Skeletal muscle tissue (tissue), 4 donors: ENCODE data around the gene ADAMTSL2. TPM values are rescaled to one million over a fixed set of nuclear protein-coding genes. Genes with fewer than 3 reads are reported as not detected.

ENCODE experiments used
- H3K27ac ChIP-seq: one replicate; pipeline ENCODE4 v1.7.0; 2013; ENCODE audit warnings: mild to moderate bottlenecking, low read depth, low read length, inconsistent platforms
- H3K27me3 ChIP-seq, 3 donors: one replicate each; pipeline ENCODE4 v1.7.0; 2013; ENCODE audit warnings: low read length in 3 of 3; ENCODE audit not compliant: control insufficient read depth in 3 of 3, insufficient read depth in 3 of 3
- H3K36me3 ChIP-seq, 3 donors: one replicate each; pipeline ENCODE4 v1.7.0; 2013; ENCODE audit warnings: low read length in 3 of 3; ENCODE audit not compliant: control insufficient read depth in 3 of 3, insufficient read depth in 3 of 3
- H3K4me1 ChIP-seq, 3 donors: one replicate each; pipeline ENCODE4 v1.7.0; 2013; ENCODE audit warnings: low read length in 3 of 3, mild to moderate bottlenecking in 3 of 3; ENCODE audit not compliant: control insufficient read depth in 3 of 3, insufficient read depth in 3 of 3
- H3K4me3 ChIP-seq, 3 donors: one replicate each; pipeline ENCODE4 v1.7.0; 2013; ENCODE audit warnings: low read length in 3 of 3
- H3K9ac ChIP-seq, 3 donors: one replicate each; pipeline ENCODE4 v1.7.0; 2013; ENCODE audit warnings: low read length in 3 of 3, mild to moderate bottlenecking in 3 of 3, moderate library complexity in 2 of 3, low read depth in 1 of 3
- H3K9me3 ChIP-seq, 3 donors: one replicate each; pipeline ENCODE4 v1.7.0; 2013; ENCODE audit warnings: low read length in 3 of 3; ENCODE audit not compliant: control insufficient read depth in 3 of 3
- total RNA-seq: library from RNA; depleted of rRNA; stranded (reverse); fragments of >200 nt; gene quantifications from one replicate; pipeline ENCODE4 v1.2.3, GENCODE V29; 2014
- donor health status: Osteomylitis.

Gene ADAMTSL2
- total RNA-seq, 1 donor from 2014 or later = 4.7 TPM

DNA sequence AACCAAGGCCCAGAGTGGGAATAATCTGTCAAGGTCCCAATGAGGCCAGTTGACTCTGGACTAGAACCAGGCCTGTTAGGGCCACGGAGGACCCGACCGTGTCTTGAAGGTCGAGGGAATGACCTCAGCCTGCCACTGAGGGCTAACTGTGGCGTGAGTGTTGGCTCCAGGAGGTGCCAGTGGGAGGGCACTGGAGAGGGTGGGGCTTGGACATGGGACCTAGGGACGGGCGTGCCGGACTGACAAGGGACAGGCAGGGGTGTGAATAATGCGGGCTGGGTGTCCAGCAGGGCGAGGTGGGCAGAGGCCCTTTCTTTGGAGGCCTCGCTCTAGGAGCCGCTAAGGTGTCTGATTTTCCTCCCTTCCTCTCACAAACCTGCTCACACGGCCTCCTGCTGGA, 7.5 kb downstream of the ADAMTSL2 start:
- peaks cover 29 to 32% (median 31%) of the 10 kb centered on the region in 3 donors for H3K4me1 ChIP-seq
- H3K27me3 ChIP-seq = peaks cover 3 to 23% (median 20%) of the 10 kb centered on the region in 3 donors
- peaks cover 0 to 5% (median 0%) of the 10 kb centered on the region in 3 donors for H3K36me3 ChIP-seq

DNA sequence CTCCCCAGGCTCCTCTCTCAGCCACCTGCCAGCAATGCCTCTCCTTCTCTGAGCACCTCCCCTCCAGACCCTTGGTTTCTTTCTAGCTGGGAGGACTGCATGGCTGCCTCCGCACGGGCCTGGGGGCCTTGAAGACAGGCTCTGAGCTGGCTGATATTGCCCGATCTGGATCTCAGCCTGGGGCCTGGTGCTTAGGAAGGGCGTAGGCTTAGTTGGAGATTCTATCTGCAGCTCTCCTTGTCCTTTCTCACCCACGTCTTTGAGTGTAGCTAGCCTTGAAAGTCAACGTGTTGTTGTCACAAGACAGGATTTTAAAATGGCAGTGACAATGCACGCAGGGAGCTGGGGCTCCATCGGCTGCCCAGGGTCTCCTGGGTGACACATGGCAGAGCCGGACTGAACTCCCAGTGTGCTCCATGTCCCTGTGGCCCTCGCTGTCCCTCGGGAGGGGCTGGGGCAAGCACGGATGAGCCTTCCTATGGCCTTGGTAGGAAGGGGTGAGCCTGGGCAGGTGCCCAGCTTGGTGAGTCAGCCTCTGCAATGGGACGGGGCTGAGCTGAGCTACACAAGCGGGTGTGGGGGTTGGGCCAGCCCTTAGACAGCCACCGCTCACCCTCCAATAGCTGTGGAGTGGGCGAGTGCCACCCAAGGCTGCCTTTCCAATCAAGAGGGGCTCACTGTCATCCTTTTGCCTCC, 9.4 kb downstream of the ADAMTSL2 start:
- no peak overlapping the region for H3K27ac ChIP-seq
- no peak overlapping the region for H3K9ac ChIP-seq
- H3K9me3 ChIP-seq = no peaks in the 10 kb centered on the region
- peaks cover 0 to 18% (median 10%) of the 10 kb centered on the region in 3 donors for H3K27me3 ChIP-seq
- H3K4me1 ChIP-seq = peaks cover 26 to 27% (median 27%) of the 10 kb centered on the region in 3 donors
- H3K4me3 ChIP-seq = no peak overlapping the region
- peaks cover 0 to 5% (median 0%) of the 10 kb centered on the region in 3 donors for H3K36me3 ChIP-seq

More for the DNA sequence above, 7.5 kb downstream of the ADAMTSL2 start:
- Histone ChIP-seq H3K9me3 (no peaks in the 10 kb centered on the region), H3K4me3 (no peak overlapping the region), H3K9ac (no peak overlapping the region), H3K27ac (no peak overlapping the region)

DNA sequence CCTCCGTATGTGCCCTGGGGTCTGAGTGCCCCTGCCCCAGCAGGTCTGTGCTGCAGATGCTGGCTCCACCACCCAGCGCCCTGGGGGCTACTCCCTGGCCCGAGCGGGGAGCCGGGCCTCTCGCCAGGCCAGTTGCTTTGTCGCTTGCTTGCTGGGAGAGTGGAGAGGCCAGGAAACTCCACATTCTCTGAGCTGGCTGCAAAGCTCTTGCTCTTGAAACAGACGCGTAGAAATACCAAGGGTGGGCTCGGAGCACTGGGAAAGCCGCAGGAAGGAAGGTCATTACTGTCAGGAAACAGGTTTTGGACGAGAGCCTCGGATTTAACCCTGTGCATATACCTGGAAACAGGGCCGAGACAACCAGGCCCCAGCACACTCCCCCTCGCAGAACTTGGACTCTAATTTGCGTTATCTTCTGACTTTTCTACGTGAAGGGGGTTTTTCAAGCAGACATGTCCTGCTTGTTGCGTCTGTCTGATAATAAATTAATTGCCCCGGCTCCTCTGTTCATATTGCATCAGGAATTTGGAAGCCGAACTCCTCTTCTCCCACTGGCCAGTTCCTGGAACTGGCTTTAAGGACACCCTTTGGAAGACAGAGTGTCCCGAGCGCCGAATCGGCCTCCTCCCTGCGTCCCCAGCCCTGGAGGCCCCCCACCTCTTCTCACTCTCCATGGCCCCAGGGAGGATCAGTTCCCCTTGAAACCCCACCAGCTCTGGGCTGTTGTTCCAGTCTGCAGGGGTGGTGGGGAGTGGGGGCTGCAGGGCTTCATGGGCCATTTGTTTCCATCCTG, 11.2 kb downstream of the ADAMTSL2 start:
- peak overlapping the region in 1 of 3 donors; percentile 33 for H3K9ac ChIP-seq
- no peak overlapping the region for H3K27ac ChIP-seq
- H3K27me3 ChIP-seq = peaks cover 0 to 7% (median 0%) of the 10 kb centered on the region in 3 donors
- H3K4me1 ChIP-seq = peaks cover 13 to 15% (median 14%) of the 10 kb centered on the region in 3 donors
- no peaks in the 10 kb centered on the region for H3K9me3 ChIP-seq
- H3K36me3 ChIP-seq = peaks cover 0 to 5% (median 2%) of the 10 kb centered on the region in 3 donors
- H3K4me3 ChIP-seq = no peak overlapping the region

DNA sequence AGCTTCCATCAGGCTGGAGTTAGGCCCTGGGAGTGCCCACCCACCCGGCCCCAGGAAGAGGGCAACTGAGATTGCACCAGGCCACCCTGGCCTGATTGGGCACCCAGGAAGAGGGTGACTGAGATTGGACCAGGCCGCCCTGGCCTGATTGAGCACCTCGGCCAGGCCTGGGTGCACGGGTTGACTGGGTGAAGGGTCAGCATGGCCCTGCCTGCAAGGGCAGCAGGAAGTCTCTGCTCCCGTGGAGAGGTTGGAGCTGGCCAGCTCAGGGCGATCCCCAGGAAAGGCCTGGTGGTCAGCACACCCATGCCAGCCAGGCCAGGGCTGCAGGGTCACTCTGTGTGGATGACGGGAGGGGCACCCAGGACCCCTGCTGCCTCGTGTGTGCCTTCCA, 11.8 kb downstream of the ADAMTSL2 start:
- peaks cover 0 to 5% (median 0%) of the 10 kb centered on the region in 3 donors for H3K27me3 ChIP-seq
- no peak overlapping the region for H3K4me3 ChIP-seq
- peaks cover 13 to 15% (median 14%) of the 10 kb centered on the region in 3 donors for H3K4me1 ChIP-seq
- H3K27ac ChIP-seq = no peak overlapping the region
- H3K9me3 ChIP-seq = no peaks in the 10 kb centered on the region
- H3K9ac ChIP-seq = no peak overlapping the region
- peaks cover 0 to 3% (median 2%) of the 10 kb centered on the region in 3 donors for H3K36me3 ChIP-seq

DNA sequence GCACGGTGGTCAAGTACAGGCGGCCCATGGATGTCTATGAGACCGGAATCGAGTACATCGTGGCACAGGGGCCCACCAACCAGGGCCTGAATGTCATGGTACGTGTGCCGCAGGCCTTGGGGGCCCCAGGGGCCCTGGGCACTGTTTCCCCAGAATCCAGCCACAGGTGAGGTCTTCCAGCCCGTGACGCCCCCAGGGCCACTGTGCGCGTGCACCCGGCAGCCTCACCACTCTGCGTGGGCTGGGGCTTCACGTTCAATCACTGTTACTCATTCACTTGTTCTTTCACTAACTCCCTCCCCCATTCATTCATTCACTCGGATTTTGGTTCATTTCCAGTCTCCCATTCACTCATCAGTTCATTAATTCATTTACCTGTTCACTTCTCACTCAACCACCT, 12.6 kb downstream of the ADAMTSL2 start:
- no peak overlapping the region for H3K4me3 ChIP-seq
- peaks cover 0 to 5% (median 4%) of the 10 kb centered on the region in 3 donors for H3K36me3 ChIP-seq
- H3K27me3 ChIP-seq = peaks cover 0 to 5% (median 0%) of the 10 kb centered on the region in 3 donors
- no peak overlapping the region for H3K9ac ChIP-seq
- H3K9me3 ChIP-seq = no peaks in the 10 kb centered on the region
- H3K27ac ChIP-seq = no peak overlapping the region
- peaks cover 13 to 15% (median 14%) of the 10 kb centered on the region in 3 donors for H3K4me1 ChIP-seq

DNA sequence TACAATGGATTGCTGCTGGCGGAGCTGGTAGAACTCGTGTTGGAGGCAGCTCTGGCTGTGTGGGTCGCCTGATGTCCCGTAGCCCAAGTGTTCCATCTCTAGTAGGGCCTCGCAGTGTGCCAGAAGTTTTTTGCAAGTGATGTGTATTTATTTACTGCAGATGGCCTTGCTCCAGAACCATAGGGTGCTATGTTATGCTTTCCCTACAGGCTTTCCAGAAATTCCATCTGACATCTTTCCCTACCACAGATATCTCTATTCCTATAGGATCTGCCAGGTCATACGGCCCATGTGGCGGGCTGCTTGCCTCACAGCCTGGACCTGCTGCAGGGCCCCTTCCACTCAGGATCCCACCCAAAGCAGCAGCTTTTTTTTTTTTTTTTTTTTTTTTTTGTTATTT, 16.9 kb downstream of the ADAMTSL2 start:
- peaks cover 0 to 17% (median 5%) of the 10 kb centered on the region in 3 donors for H3K27me3 ChIP-seq
- H3K9ac ChIP-seq = no peak overlapping the region
- no peaks in the 10 kb centered on the region for H3K9me3 ChIP-seq
- H3K4me3 ChIP-seq = no peak overlapping the region
- no peak overlapping the region for H3K27ac ChIP-seq
- peaks cover 0 to 3% (median 1%) of the 10 kb centered on the region in 3 donors for H3K4me1 ChIP-seq
- peaks cover 0 to 9% (median 2%) of the 10 kb centered on the region in 3 donors for H3K36me3 ChIP-seq

DNA sequence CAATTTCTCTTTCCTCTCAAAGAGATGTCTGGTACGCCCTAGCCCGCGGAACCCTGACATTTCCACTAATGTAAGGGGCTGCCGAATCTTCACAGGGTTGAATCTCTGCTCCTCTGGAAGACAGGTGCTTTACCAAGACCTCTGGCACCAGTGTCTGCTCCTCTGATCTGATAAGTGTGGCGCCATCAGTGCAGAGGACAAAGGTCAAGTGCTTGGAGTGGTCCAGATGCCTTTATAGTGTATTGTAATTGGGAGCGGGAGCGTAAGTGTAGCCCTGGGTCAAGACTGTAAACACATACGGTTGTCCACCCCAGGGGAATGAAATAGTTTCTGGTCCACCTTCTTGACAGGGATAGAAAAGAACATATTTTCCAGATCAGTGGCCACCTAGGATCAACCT, 17.7 kb downstream of the ADAMTSL2 start:
- peaks cover 0 to 10% (median 2%) of the 10 kb centered on the region in 3 donors for H3K36me3 ChIP-seq
- H3K9ac ChIP-seq = no peak overlapping the region
- H3K9me3 ChIP-seq = no peaks in the 10 kb centered on the region
- H3K4me3 ChIP-seq = no peak overlapping the region
- peaks cover 0 to 3% (median 0%) of the 10 kb centered on the region in 3 donors for H3K4me1 ChIP-seq
- peaks cover 0 to 22% (median 8%) of the 10 kb centered on the region in 3 donors for H3K27me3 ChIP-seq
- H3K27ac ChIP-seq = no peak overlapping the region

DNA sequence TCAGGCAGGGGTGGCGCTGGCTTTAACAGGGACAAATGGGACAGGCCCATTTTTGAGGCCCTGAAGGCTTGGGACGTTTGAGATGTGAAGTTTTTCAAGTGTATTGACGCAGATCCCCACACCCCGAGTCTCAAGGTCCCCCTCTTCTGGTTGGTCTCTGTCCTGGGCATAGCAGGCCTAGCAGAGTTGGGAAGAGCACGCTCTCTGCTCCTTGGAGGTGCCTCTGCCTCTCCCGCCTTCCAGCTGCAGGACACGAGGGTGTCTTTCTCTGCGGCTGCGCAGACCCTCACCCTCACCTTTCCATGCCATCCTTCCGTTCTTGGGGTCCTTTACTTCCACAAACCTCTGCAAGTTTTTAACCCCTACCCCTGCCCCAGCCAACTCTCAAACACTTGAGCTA, 18.6 kb downstream of the ADAMTSL2 start:
- Histone ChIP-seq H3K4me1 (peaks cover 1 to 7% (median 2%) of the 10 kb centered on the region in 3 donors), H3K9ac (no peak overlapping the region), H3K27ac (no peak overlapping the region), H3K9me3 (no peaks in the 10 kb centered on the region), H3K4me3 (no peak overlapping the region), H3K27me3 (peaks cover 0 to 24% (median 9%) of the 10 kb centered on the region in 3 donors), H3K36me3 (peaks cover 0 to 10% (median 2%) of the 10 kb centered on the region in 3 donors)

DNA sequence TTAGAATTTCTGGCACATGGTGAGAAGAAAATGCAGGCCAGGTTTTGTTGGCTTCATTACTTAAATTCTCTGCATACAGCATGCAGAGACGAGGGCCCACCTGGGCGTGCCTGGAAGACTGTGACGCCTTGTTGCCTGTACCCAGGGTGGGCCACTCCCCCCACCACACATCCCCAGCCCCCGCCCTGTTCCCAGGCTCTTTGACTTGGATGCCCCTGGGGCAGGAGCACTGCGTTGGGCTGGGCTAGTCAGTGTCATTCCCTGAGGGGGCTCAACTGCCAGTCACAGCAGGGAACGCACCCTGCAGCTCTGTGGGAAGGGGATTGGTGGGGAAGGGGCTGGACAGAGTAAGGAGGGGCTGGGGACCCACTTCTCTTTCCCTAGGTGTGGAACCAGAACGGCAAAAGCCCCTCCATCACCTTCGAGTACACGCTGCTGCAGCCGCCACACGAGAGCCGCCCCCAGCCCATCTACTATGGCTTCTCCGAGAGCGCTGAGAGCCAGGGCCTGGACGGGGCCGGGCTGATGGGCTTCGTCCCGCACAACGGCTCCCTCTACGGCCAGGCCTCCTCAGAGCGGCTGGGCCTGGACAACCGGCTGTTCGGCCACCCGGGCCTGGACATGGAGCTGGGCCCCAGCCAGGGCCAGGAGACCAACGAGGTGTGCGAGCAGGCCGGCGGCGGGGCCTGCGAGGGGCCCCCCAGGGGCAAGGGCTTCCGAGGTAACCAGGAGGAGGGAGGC, 19.6 kb downstream of the ADAMTSL2 start:
- Histone ChIP-seq H3K27me3 (peaks cover 0 to 29% (median 9%) of the 10 kb centered on the region in 3 donors), H3K9me3 (no peaks in the 10 kb centered on the region), H3K4me3 (no peak overlapping the region), H3K4me1 (peaks cover 10 to 17% (median 10%) of the 10 kb centered on the region in 3 donors), H3K36me3 (peaks cover 0 to 10% (median 2%) of the 10 kb centered on the region in 3 donors), H3K9ac (no peak overlapping the region), H3K27ac (no peak overlapping the region)
